Right lobe of liver (tissue), 4 donors: Measurements from ENCODE around the gene FGF14.

Source experiments
- POLR2A ChIP-seq: fragments of 450-650 bp; IDR thresholded peaks from one replicate; pipeline ENCODE4 v1.6.1; 2017; ENCODE audit warnings: antibody characterized with exemption, mild to moderate bottlenecking
- TF ChIP-seq, protein P1 (sequence below), 4 donors: fragments of 200-600 bp in 3 of 4; fragments of 450-650 bp in 1 of 4; IDR thresholded peaks; one replicate each; pipeline versions ENCODE4 v1.5.1 to v1.8.0; 2016 to 2022; ENCODE audit warnings: antibody characterized with exemption in 4 of 4, mild to moderate bottlenecking in 2 of 4
- donor health status: DM: no; HTN: no; CAD: no.
- donor health status: DM: no; HTN: no; CAD: no.
- donor health status: DM: no; HTN: yes; CAD: no.

- TF ChIP-seq, protein P1, sequence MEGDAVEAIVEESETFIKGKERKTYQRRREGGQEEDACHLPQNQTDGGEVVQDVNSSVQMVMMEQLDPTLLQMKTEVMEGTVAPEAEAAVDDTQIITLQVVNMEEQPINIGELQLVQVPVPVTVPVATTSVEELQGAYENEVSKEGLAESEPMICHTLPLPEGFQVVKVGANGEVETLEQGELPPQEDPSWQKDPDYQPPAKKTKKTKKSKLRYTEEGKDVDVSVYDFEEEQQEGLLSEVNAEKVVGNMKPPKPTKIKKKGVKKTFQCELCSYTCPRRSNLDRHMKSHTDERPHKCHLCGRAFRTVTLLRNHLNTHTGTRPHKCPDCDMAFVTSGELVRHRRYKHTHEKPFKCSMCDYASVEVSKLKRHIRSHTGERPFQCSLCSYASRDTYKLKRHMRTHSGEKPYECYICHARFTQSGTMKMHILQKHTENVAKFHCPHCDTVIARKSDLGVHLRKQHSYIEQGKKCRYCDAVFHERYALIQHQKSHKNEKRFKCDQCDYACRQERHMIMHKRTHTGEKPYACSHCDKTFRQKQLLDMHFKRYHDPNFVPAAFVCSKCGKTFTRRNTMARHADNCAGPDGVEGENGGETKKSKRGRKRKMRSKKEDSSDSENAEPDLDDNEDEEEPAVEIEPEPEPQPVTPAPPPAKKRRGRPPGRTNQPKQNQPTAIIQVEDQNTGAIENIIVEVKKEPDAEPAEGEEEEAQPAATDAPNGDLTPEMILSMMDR (IDR thresholded peaks at IDR 0.05) = no peak
- no peak for TF ChIP-seq POLR2A
Observed at GRCh38 chr13:101986316-101986715, 415.5 kb downstream of the FGF14 start.
